Measurements from ENCODE around the gene GPR108.

DNA sequence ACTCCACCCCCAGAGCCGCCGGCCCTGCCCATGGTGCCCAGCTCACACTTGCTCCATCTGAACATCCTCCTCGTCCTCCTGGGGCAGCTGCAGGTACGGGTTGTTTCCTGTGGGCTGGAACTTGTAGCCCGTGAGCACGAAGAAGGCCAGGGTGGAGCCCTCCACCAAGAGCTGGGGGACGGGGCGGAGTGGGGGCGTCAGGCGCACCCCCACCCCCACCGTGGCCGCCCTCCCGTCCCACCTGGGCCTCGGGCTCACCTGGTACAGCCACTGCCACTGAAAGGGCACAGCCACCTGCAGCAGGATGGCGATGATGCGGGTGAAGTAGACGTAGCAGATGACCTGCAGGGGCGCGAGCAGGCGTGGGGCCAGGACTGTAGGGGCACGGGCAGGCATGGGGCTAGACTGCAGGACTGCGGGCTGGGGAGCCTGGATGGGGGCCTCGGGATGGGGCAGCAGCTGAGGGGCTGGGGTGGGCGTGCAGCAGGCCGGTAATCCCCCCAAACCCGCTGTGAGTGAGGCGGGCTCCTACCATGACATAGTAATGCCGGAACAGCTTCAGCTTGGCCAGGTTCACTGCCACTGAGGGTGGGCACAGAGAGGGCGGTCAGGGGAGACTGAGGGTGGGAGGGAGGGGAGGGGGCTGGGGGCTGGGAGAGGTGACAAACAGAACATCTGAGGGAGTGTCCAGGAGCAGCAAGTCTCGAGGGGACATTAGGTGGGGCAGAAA is 6.3 kb downstream of the GPR108 start:
- TF ChIP-seq CTCF (conservative IDR thresholded peaks at IDR 0.05; ENCODE audit: low read length) (no peak), EZH2phosphoT487 (IDR thresholded peaks at IDR 0.05; ENCODE audit: borderline replicate concordance, low read depth, low read length) (no peak)
